H7 (cell line): ENCODE measurements around the gene SLC6A1. TPM values are rescaled to one million over a fixed set of nuclear protein-coding genes. Genes with fewer than 3 reads are reported as not detected.

ENCODE experiments used
- DNase-seq: peaks from one replicate; pipeline ENCODE4 v3.0.0; 2012
- H3K27me3 ChIP-seq: 2 replicates; pipeline ENCODE4 v1.6.0; 2011; ENCODE audit warnings: mild to moderate bottlenecking, low read length; ENCODE audit not compliant: control insufficient read depth, insufficient read depth
- H3K36me3 ChIP-seq: replicated peaks from 2 replicates; pipeline ENCODE4 v1.5.1; 2011; ENCODE audit warnings: low read length; ENCODE audit not compliant: control insufficient read depth, insufficient read depth
- H3K4me3 ChIP-seq: 2 replicates; pipeline ENCODE4 v1.5.1; 2011; ENCODE audit warnings: low read depth, mild to moderate bottlenecking, control low read depth, low read length, moderate library complexity; ENCODE audit not compliant: insufficient read depth
- total RNA-seq: library from RNA; depleted of rRNA; stranded (reverse); fragments of >200 nt; shearing (Covaris generic); gene quantifications from 2 replicates; pipeline ENCODE4 v1.2.3, GENCODE V29; 2014; rRNA removed

Gene SLC6A1
- total RNA-seq, 1 experiment from 2014 or later: 0.62 TPM

DNA sequence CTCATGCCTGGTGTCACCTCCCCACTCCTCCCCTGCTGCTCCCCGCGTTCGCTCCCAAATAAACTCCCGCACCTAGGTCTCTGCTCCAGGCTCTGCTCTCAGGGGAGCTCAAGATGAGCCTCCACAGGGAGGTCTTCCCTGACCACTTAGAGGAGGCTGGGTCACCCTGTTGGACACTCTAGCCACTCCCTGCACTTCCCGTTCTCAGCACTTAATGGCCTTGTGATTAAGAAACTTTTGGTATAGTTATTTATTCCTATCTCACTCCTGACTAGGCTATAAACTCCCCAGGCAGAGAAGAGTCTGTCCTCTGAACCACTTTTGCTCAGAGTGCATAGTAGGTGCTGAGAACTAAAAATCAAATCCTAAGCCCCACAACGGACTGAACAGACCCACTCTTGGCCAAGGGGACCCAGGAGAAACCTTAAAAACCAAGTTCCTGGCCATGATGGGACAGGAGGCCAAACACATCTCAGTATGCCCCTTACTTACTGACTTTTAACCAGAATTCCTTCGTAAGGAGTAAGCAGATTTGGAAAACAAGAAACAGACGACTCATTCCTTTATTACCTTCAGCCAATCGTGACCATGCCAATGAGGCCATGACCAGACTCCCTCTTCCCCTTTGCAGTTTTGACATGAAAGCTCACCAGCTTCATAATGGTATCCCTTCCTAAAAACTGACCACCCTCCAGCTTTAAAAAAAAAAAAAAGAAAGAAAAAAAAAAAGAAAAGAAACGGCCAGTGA, 92.7 kb downstream of the SLC6A1 start:
- Histone ChIP-seq H3K36me3 (no peaks in the 10 kb centered on the region), H3K27me3 (no peaks in the 10 kb centered on the region), H3K4me3 (no peak overlapping the region)
- DNase-seq: no peak

- Histone ChIP-seq H3K36me3 (no peaks in the 10 kb centered on the region), H3K27me3 (no peaks in the 10 kb centered on the region), H3K4me3 (no peak overlapping the region)
- DNase-seq: no peak
These were observed 94.3 kb downstream of the SLC6A1 start for GRCh38 chr3:11086856-11087255.

DNA sequence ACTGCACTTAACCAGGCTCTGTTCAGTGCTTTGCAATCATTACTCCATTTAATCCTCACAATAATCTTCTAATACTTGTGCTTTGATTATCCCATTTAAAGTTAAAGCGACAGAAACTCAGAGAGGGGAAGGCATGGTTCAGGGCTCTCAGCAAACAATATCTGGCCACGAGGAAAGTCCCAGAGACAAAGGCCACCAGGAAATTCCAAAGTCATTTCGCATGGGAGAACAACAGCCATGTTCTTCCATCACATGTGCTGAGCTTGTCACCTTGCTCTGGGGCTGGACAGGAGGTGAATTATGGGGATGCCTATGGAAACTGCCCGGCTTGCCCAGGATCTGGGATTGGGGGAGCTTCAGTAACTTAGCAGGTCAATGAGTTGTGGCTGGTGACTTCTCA, 95.5 kb downstream of the SLC6A1 start:
- DNase-seq: no peak
- Histone ChIP-seq H3K4me3 (no peak overlapping the region), H3K36me3 (no peaks in the 10 kb centered on the region), H3K27me3 (no peaks in the 10 kb centered on the region)

DNA sequence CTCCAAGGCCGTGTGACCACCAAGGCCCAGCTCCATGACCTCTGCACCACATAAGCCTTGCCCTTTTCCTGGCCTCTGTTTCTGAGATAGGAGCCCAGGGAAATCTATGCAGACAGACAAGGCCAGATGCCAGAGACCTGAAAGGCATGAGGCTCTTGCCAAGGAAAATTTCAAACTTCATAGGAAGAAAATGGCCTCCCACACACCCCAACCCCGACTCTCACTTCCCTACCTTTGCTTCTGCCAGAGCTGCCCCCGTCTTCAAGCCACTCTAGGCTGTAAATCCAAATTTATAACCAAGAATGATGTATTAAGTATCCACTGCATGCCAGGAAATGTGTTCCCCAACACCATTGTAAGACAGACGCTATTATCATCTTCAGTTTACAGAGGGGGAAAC, 96.3 kb downstream of the SLC6A1 start:
- H3K36me3 ChIP-seq: no peaks in the 10 kb centered on the region
- no peak for DNase-seq
- no peak overlapping the region for H3K4me3 ChIP-seq
- H3K27me3 ChIP-seq: no peaks in the 10 kb centered on the region

Other genes with a start within 250 kb of the SLC6A1 start
- gene SLC6A11, start 176.5 kb upstream of the SLC6A1 start, total RNA-seq: 0.24 and 0.48 TPM in 2 replicates
- not detected in 2 replicates for gene HRH1, start 161.7 kb downstream of the SLC6A1 start, total RNA-seq